HG03095 (cell line): ENCODE results near the gene UBA3.
A peak's percentile ranks its signal among the peaks of the same experiment; 100 is the strongest.

Source experiments
- ATAC-seq: cut with Tn5 transposase; IDR thresholded peaks from one replicate; pipeline ENCODE4 v1.9.1; 2021; ENCODE audit warnings: moderate library complexity; ENCODE audit not compliant: unreplicated experiment

UBA3 gene

GRCh38 chr3:69079269-69080159 is 651 bp downstream of the UBA3 start:
- ATAC-seq = no peak

DNA sequence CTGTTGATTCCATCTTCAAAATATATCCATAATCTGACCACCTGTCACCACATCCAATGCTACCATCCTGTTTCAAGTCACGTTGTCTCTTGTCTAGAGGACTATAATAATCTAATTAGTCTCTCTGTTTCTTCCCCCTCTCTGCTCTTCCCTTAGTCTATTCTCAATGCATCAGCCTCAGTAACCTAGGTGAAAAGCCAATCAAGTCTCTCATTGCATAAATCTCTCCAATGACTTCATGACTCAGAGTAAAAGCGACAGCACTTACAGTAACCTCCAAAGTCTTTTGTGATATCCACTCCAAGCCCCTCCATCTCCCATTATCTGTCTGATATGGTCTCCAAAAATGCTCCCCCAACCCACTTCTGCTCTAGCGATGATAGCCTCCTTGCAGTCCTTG is 7.2 kb downstream of the UBA3 start:
- no peak for ATAC-seq

GRCh38 chr3:69066121-69066520 is 14.0 kb downstream of the UBA3 start:
- ATAC-seq = no peak

DNA sequence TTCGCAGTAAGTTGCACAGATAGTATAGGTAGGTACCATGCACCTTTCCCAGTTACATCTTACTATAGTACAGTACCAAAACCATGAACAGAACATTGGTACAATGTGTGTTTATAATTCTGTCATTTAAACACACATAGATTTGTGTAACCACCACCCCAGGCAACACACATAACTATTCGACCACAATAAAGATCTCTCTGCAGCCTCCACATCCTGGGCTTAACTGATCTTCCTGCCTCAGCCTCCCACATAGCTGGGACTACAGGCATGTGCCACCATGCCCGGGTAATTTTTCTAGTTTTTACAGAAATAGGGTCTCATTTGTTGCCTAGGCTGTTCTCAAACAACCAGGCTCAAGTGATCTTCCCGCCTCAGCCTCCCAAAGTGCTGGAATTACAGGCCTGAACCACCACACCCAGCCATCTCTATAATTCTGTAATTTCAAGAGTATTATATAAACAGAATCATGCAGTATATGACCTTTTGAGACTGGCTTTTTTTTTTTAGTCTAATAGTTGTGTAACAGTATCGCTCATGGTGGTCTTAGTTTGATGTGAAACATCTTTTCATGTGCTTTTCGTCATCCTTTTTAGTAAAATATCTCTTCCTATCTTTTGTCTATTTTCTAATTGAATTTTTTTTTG is 14.7 kb downstream of the UBA3 start:
- no peak for ATAC-seq

- no peak for ATAC-seq
Measured at GRCh38 chr3:69063636-69064035, 16.5 kb downstream of the UBA3 start.

- ATAC-seq = no peak
Measured at GRCh38 chr3:69059688-69060087, 20.5 kb downstream of the UBA3 start.

- ATAC-seq = no peak
Measured at GRCh38 chr3:69058947-69059224, 21.3 kb downstream of the UBA3 start.

DNA sequence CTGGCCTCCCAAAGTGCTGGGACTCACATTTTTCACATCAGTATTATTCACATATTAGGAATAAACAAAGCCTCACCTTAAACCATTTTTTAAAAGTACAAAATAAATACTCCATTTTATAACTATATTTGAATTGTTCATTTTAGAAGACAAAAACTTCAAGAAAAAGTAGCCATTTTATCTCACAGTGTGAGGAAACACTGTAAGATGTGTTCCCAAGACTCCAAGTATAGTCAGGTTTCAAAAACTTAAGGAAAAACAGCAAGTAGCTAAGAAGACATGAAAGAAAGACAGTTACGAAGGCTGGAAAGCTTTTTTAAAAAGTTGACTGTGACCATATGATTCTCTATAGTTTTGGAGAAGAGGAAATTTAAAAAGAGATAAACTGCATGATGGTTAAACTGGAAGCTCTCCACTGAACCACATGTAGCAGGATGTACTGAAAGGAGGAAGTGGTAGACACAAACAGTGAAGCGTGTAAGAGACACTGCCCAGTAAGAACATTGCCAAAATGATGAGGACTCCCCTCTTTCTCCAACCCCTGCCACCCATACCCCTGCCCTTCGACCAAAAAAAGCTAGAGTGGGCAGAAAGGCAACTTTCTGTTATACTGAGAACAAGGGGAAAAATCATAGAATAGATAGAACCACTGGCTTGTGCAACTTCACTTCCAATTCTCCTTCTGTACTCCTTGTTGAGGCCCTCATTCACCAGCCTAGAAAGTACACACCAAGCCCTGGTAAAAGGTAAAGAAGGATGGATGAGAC is 21.8 kb downstream of the UBA3 start:
- ATAC-seq = peak; percentile 96

DNA sequence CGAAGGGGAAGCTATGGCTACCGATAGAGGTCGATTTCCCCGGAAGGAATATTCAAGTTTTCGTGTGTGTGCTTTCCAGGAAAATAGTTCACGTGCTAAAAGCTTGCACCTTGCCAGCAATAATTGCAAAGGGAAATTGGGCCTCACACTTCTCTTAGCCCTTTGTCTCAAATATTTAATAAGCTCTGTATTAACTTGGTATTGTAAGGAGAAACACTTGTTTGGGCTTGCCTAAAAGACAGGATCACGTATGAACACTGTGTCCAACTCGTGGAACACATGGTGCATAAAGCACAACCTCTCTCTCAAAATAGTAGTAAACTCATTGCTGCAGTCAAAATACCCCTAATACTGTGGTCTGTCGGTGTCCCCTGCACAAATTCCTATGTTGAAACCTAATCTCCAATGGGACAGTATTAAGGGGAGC is 27.7 kb downstream of the UBA3 start:
- ATAC-seq = no peak

DNA sequence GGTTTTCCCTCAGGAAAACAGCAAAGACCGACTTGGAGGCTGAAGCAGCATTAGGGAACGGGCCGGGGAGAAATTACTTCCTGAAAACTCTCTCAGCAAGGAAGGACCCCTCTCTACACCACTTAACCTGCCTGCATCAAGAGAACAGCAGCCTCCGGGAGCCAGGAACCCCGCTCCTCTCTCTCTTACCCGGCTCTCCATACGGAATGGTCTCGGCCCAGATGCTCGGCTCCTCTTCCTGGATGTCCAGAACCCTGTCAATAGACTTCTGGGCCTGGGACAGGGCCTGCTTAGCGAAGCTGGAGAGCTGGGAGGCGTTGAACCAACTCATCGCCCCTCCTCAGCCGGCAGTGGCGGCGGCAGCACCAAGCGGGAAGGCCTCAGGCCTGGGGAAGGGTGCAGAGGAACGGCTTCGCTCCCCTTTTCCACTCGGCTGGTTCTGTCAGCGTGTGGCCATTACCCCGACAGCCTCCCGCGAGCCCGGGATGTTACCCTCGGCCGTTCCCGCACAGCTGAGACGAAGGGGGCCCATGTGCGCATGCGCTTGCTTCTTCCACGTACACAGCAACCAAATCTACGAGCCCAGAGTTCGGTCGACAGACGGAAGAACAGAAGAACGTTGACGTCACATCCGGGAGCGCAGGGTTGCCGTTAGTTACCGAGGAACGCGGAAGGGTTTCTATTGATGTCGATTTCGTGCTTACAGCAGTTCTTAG is 28.3 kb downstream of the UBA3 start, which contains the start of gene TMF1:
TMF1 (minus strand) TSS at position 578 of the 716 bp plus-strand sequence; CDS start at position 331, 247 bp downstream.
- peak; percentile 95 for ATAC-seq

- no peak for ATAC-seq
Measured at GRCh38 chr3:69048990-69049389, 31.2 kb downstream of the UBA3 start.

DNA sequence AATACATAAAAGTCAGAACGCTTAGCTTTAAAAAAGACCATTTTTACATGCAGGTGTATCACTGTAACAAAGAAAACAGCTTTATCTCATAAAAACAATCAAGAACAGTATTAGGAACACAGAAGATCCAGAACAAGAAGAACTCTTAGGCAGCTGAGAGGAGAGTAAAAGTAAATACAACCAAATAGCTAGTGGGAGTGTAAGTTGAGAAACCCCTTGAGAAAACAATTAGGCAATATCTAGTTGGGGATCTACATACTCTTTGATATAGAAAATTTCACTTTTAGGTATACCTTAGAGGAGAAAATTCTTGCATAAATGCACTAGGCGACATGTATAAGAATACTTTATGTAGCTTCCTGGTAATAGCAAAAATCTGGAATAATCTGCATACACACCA is 35.6 kb downstream of the UBA3 start:
- no peak for ATAC-seq

- ATAC-seq = no peak
Measured at GRCh38 chr3:69033470-69033869, 46.7 kb downstream of the UBA3 start.

GRCh38 chr3:69032737-69033136 is 47.4 kb downstream of the UBA3 start:
- ATAC-seq = no peak

- no peak for ATAC-seq
Measured at GRCh38 chr3:69032142-69032541, 48.0 kb downstream of the UBA3 start.

- ATAC-seq = no peak
Measured at GRCh38 chr3:69031635-69032034, 48.5 kb downstream of the UBA3 start.

GRCh38 chr3:69020857-69021256 is 59.3 kb downstream of the UBA3 start:
- no peak for ATAC-seq

DNA sequence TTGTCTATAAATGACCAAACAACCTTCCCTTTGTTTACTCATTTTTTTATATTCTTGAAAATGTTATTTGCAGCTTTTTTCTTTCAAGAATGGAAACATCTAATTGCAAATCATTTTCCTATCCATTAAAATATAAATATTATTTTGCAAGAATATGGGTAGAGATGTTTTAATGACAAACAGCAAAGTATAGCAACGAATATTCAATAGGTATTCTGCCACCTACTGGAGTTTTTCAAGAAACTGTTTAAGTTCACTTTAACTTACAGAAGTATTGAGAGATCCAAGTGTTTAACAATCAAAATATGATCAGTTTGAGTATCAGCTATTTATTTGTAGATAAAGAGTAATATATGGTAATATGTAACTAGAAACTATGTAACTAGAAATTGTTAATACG is 59.7 kb downstream of the UBA3 start:
- no peak for ATAC-seq

DNA sequence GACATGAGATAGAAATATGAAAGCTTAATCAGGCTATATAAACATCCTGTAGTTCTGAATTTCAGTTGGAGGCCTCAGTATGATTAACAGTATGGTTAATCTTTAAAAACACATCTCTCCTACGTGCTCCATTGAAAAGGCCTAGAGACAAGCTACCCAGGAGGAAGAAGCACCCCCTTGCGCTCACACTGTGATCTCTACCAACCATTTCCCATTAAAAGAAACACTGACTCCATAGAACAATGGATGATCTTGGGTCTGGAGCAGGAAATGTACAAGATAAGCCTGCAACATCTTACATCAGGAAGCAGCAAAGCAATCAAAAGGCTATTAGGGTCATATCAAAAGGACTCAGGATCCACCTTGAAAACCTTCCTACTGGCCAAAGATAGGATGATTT is 63.3 kb downstream of the UBA3 start:
- ATAC-seq = no peak

DNA sequence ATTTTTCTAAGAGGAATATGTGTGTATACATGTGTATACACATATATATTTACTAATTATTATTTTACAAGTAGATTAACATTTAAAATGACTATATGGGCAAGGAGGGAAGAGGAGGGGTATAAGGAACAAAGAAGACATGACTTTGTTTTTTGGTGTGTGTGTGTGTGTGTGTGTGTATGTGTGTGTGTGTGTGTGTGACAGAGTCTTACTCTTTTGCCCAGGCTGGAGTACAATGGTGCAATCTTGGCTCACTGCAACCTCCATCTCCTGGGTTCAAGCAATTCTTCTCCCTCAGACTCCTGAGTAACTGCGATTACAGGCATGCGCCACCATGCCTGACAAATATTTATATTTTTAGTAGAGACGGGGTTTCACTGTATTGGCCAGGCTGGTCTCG is 64.1 kb downstream of the UBA3 start:
- ATAC-seq = no peak

GRCh38 chr3:69014022-69014580 is 66.1 kb downstream of the UBA3 start:
- no peak for ATAC-seq
